A549 (cell line): ENCODE data around the gene CCDC102B. TPM values are rescaled to one million over a fixed set of nuclear protein-coding genes. Genes with fewer than 3 reads are reported as not detected.

Experiments used
- ATAC-seq, 2 experiments: fragments of 200-7000 bp in 1 of 2; fragments of >200 bp in 1 of 2; cut with Nextera tagmentation in 1 of 2; cut with Tn5 transposase in 1 of 2; 3 replicates each; pipeline versions ENCODE4 v1.8.0 to v1.9.1; 2018 to 2020; ENCODE audit warnings: mild to moderate bottlenecking in 1 of 2, moderate library complexity in 1 of 2
- CTCF ChIA-PET: fragments of 300-600 bp; sonication (Branson Sonifier 250); formaldehyde crosslinking; extraction: SDS; loops from one replicate; lab custom pipeline; 2021; ENCODE audit warnings: antibody characterized with exemption, inconsistent platforms; lab: Yijun Ruan, JAX
- POLR2A ChIA-PET: fragments of 350-600 bp; formaldehyde crosslinking; extraction: SDS; loops from one replicate; lab custom pipeline; 2021; ENCODE audit warnings: antibody characterized with exemption, inconsistent platforms; lab: Yijun Ruan, JAX
- DNase-seq, 2 experiments: peaks; one replicate each; pipeline versions ENCODE4 v3.0.0 to v3.0.0-alpha.2; 2011 to 2016; ENCODE audit warnings: low read depth in 1 of 2, low spot score in 1 of 2
- FAIRE-seq: peaks from 2 replicates; lab custom pipeline; 2011; peaks lifted over from hg19 to GRCh38; lab: Jason Lieb, UNC
- H3K27ac ChIP-seq, 2 experiments: fragments of >200 bp; sonication (Bioruptor Twin); formaldehyde crosslinking; 3 replicates each; pipeline ENCODE4 v1.5.1; 2016 to 2017
- H3K4me1 ChIP-seq: fragments of >200 bp; sonication (Bioruptor Twin); formaldehyde crosslinking; 3 replicates; pipeline ENCODE4 v1.6.1; 2016
- H3K4me2 ChIP-seq: fragments of >200 bp; sonication (Bioruptor Twin); formaldehyde crosslinking; 3 replicates; pipeline ENCODE4 v1.6.1; 2016
- H3K4me3 ChIP-seq: fragments of >200 bp; sonication (Bioruptor Twin); formaldehyde crosslinking; 3 replicates; pipeline ENCODE4 v1.5.1; 2016
- H3K9me3 ChIP-seq: fragments of >200 bp; sonication (Bioruptor Twin); formaldehyde crosslinking; 3 replicates; pipeline ENCODE4 v1.6.1; 2016
- ATOH8 ChIP-seq: fragments of 250-450 bp; sonication (Bioruptor Pico); IDR thresholded peaks from 2 replicates; pipeline ENCODE4 v1.5.0; 2020; ENCODE audit warnings: low read depth, mild to moderate bottlenecking, moderate library complexity
- CBX2 ChIP-seq: fragments of 200-600 bp; sonication (generic); IDR thresholded peaks from 2 replicates; pipeline ENCODE4 v1.6.1; 2016; ENCODE audit warnings: low read depth, mild to moderate bottlenecking, borderline replicate concordance
- CBX8 ChIP-seq: fragments of 200-600 bp; sonication (generic); IDR thresholded peaks from 2 replicates; pipeline ENCODE4 v1.6.1; 2016
- CEBPB ChIP-seq, 2 experiments: fragments of >200 bp in 1 of 2; sonication (Bioruptor Twin) in 1 of 2; formaldehyde crosslinking in 1 of 2; IDR thresholded peaks; 2 replicates each; pipeline ENCODE4 v1.6.1; 2012 to 2016
- CHD2 ChIP-seq: fragments of 150-350 bp; IDR thresholded peaks from 2 replicates; pipeline ENCODE4 v1.6.1; 2014; ENCODE audit warnings: low read length; ENCODE audit not compliant: partially characterized antibody
- CHD4 ChIP-seq: fragments of 200-600 bp; sonication (generic); IDR thresholded peaks from 2 replicates; pipeline ENCODE4 v1.6.1; 2016; ENCODE audit warnings: antibody characterized with exemption, mild to moderate bottlenecking, borderline replicate concordance
- EHF ChIP-seq: fragments of 250-450 bp; sonication (Bioruptor Pico); IDR thresholded peaks from 2 replicates; pipeline ENCODE4 v1.5.0; 2020; ENCODE audit warnings: mild to moderate bottlenecking
- EHMT2 ChIP-seq: fragments of 200-600 bp; sonication (generic); IDR thresholded peaks from 2 replicates; pipeline ENCODE4 v1.6.1; 2016; ENCODE audit warnings: antibody characterized with exemption, low read depth, mild to moderate bottlenecking, moderate library complexity
- ESRRA ChIP-seq: fragments of 150-350 bp; IDR thresholded peaks from 2 replicates; pipeline ENCODE4 v1.6.1; 2014; ENCODE audit warnings: mild to moderate bottlenecking, low read length, borderline replicate concordance
- FOSB ChIP-seq: fragments of 250-450 bp; sonication (Bioruptor Pico); IDR thresholded peaks from 2 replicates; pipeline ENCODE4 v1.5.0; 2020; ENCODE audit warnings: mild to moderate bottlenecking, moderate library complexity
- GATA3 ChIP-seq: IDR thresholded peaks from 2 replicates; pipeline ENCODE4 v1.6.1; 2012; ENCODE audit warnings: borderline replicate concordance
- HDAC2 ChIP-seq: fragments of 200-600 bp; sonication (generic); IDR thresholded peaks from 2 replicates; pipeline ENCODE4 v1.6.1; 2016
- HEYL ChIP-seq: fragments of 250-450 bp; sonication (Bioruptor Pico); IDR thresholded peaks from 2 replicates; pipeline ENCODE4 v1.8.0; 2021; ENCODE audit warnings: mild to moderate bottlenecking, moderate library complexity
- HOXA7 ChIP-seq: fragments of 250-450 bp; sonication (Bioruptor Pico); IDR thresholded peaks from 2 replicates; pipeline ENCODE4 v1.5.0; 2020; ENCODE audit warnings: mild to moderate bottlenecking, moderate library complexity
- HOXB5 ChIP-seq: fragments of 250-450 bp; sonication (Bioruptor Pico); IDR thresholded peaks from 2 replicates; pipeline ENCODE4 v1.5.0; 2020; ENCODE audit warnings: mild to moderate bottlenecking, moderate library complexity
- JUNB ChIP-seq: fragments of >200 bp; sonication (Bioruptor Twin); formaldehyde crosslinking; IDR thresholded peaks from 2 replicates; pipeline ENCODE4 v1.6.1; 2016
- KDM1A ChIP-seq: fragments of 200-600 bp; sonication (generic); IDR thresholded peaks from 2 replicates; pipeline ENCODE4 v1.6.1; 2016; ENCODE audit warnings: low read depth, mild to moderate bottlenecking
- MAFK ChIP-seq: fragments of 450-650 bp; IDR thresholded peaks from 2 replicates; pipeline ENCODE4 v1.6.1; 2014; ENCODE audit not compliant: partially characterized antibody
- MAZ ChIP-seq: fragments of 150-350 bp; IDR thresholded peaks from 2 replicates; pipeline ENCODE4 v1.6.1; 2014; ENCODE audit warnings: antibody characterized with exemption, low read depth, low read length, borderline replicate concordance
- MYC ChIP-seq: IDR thresholded peaks from 2 replicates; pipeline ENCODE4 v1.6.1; 2012; ENCODE audit warnings: mild to moderate bottlenecking, inconsistent platforms, low read length, improper control_type of control experiment, borderline replicate concordance
- NR3C1 ChIP-seq: fragments of >200 bp; sonication (Bioruptor Twin); formaldehyde crosslinking; IDR thresholded peaks from 3 replicates; pipeline ENCODE4 v1.6.1; 2017
- PBX3 ChIP-seq: IDR thresholded peaks from 2 replicates; pipeline ENCODE4 v1.6.1; 2012
- POLR2A ChIP-seq: IDR thresholded peaks from 2 replicates; pipeline ENCODE4 v1.6.1; 2012; ENCODE audit warnings: mild to moderate bottlenecking, low read length
- POLR2AphosphoS2 ChIP-seq: conservative IDR thresholded peaks from 2 replicates; pipeline ENCODE4 v1.6.1; 2012; ENCODE audit warnings: low read length, improper control_type of control experiment, inconsistent platforms
- RARB ChIP-seq: fragments of 250-450 bp; sonication (Bioruptor Pico); IDR thresholded peaks from 2 replicates; pipeline ENCODE4 v1.8.0; 2021; ENCODE audit warnings: mild to moderate bottlenecking, moderate library complexity
- RCOR1 ChIP-seq: fragments of 150-350 bp; IDR thresholded peaks from 2 replicates; pipeline ENCODE4 v1.6.1; 2014; ENCODE audit warnings: antibody characterized with exemption, low read length, low read depth
- RFX5 ChIP-seq: fragments of 450-650 bp; IDR thresholded peaks from 2 replicates; pipeline ENCODE4 v1.7.1; 2014; ENCODE audit warnings: antibody characterized with exemption, mild to moderate bottlenecking, moderate library complexity
- SMC3 ChIP-seq: fragments of >200 bp; sonication (Bioruptor Twin); formaldehyde crosslinking; IDR thresholded peaks from 3 replicates; pipeline ENCODE4 v1.6.1; 2018; ENCODE audit warnings: inconsistent platforms
- SREBF2 ChIP-seq: fragments of 450-650 bp; IDR thresholded peaks from 2 replicates; pipeline ENCODE4 v1.6.1; 2014; ENCODE audit warnings: mild to moderate bottlenecking, moderate library complexity
- ZFP36 ChIP-seq: fragments of 450-650 bp; IDR thresholded peaks from 2 replicates; pipeline ENCODE4 v1.6.1; 2014; ENCODE audit warnings: borderline replicate concordance; ENCODE audit not compliant: partially characterized antibody
- ZSCAN20 ChIP-seq: fragments of 250-450 bp; sonication (Bioruptor Pico); IDR thresholded peaks from 2 replicates; pipeline ENCODE4 v1.8.0; 2022; ENCODE audit warnings: mild to moderate bottlenecking, moderate library complexity
- WGBS: methylation state at CpG from one replicate; pipeline ENCODE4 v1.1.6; 2017; ENCODE audit errors: missing lambda C conversion rate; 5-methylcytosine and 5-hydroxymethylcytosine counted together
- polyA plus RNA-seq, 4 experiments: library from polyadenylated mRNA; depleted of rRNA in 3 of 4; stranded (reverse); fragments of >200 nt; fragmentation: RNase III in 1 of 4; extraction: RNeasy Plus Mini Kit Qiagen cat#74134 plus additional on column Dnase treatment in 1 of 4; gene quantifications; 2 replicates in 3 of 4; 3 replicates in 1 of 4; pipeline ENCODE4 v1.2.3, GENCODE V29; 2011 to 2017
- TF ChIP-seq, protein P1 (sequence below): fragments of 450-650 bp; IDR thresholded peaks from 2 replicates; pipeline ENCODE4 v1.6.1; 2014; ENCODE audit warnings: antibody characterized with exemption
- TF ChIP-seq, protein P2 (sequence below): fragments of >200 bp; sonication (Bioruptor Twin); formaldehyde crosslinking; IDR thresholded peaks from 3 replicates; pipeline ENCODE4 v1.6.1; 2016

Gene CCDC102B
- polyA plus RNA-seq, 2 of the 4 experiments (the other 2 are of a cell fraction): 1.2 to 1.6 TPM

GRCh38 chr18:68965817-68966216 is 167.9 kb downstream of the CCDC102B start:
- FAIRE-seq: no peak
- CTCF ChIA-PET: no interaction called here
- no peaks in the 10 kb centered on the region for H3K4me1 ChIP-seq

GRCh38 chr18:68969027-68969426 is 171.1 kb downstream of the CCDC102B start:
- CTCF ChIA-PET: no interaction called here
- TF ChIP-seq, protein P1, sequence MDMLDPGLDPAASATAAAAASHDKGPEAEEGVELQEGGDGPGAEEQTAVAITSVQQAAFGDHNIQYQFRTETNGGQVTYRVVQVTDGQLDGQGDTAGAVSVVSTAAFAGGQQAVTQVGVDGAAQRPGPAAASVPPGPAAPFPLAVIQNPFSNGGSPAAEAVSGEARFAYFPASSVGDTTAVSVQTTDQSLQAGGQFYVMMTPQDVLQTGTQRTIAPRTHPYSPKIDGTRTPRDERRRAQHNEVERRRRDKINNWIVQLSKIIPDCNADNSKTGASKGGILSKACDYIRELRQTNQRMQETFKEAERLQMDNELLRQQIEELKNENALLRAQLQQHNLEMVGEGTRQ: no peak
- TF ChIP-seq HOXB5 (CRISPR knock-in tag) (no peak), ATOH8 (CRISPR knock-in tag) (no peak), ZFP36 (no peak), HOXA7 (CRISPR knock-in tag) (no peak), NR3C1 (no peak), RFX5 (no peak), EHMT2 (no peak), RCOR1 (no peak), MAZ (no peak), ESRRA (no peak), HEYL (no peak), MYC (no peak), CBX2 (no peak), SREBF2 (no peak), CHD2 (no peak)
- FAIRE-seq (no peak), DNase-seq (no peak), ATAC-seq (no peak)
- H3K9me3 ChIP-seq: no peaks in the 10 kb centered on the region
- POLR2A ChIA-PET: no interaction called here
- no peaks in the 10 kb centered on the region for H3K4me1 ChIP-seq
- H3K4me2 ChIP-seq: no peak overlapping the region
- WGBS: 36% methylated on average over 5 of the region's 5 CpGs
- no peak overlapping the region for H3K4me3 ChIP-seq
- no peak overlapping the region for H3K27ac ChIP-seq

More at GRCh38 chr18:68965817-68966216, 167.9 kb downstream of the CCDC102B start:
- Histone ChIP-seq H3K27ac (no peak overlapping the region), H3K9me3 (no peaks in the 10 kb centered on the region), H3K4me2 (no peak overlapping the region), H3K4me3 (no peak overlapping the region)
- TF ChIP-seq POLR2A: no peak
- TF ChIP-seq CHD4: no peak
- TF ChIP-seq ATOH8 (CRISPR knock-in tag): no peak
- no peak for TF ChIP-seq JUNB
- TF ChIP-seq HOXB5 (CRISPR knock-in tag): no peak
- TF ChIP-seq HDAC2: no peak
- DNase-seq (no peak), ATAC-seq (no peak)
- WGBS: 5% methylated on average over 3 of the region's 3 CpGs
- POLR2A ChIA-PET: no interaction called here

DNA sequence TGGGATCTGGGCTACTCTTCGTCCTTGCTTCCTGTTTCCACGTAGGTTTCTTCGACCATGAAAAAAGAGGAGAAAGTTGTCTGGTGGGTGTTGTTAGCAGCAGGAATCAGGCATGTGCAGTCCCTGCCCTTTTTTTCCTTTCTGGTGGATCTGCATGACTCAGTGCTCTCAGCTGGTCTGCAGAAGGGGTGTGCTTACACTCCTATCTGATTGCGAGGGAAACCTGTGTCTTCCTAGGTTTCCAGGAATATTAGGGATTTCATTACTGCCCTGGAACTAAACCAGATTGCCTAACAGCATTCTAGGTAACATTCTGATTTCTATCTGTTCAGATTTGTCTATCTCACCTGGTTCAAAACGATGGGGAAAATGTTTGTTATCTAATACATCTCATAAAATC is 174.3 kb downstream of the CCDC102B start:
- ATAC-seq: no peak
- no peak for DNase-seq
- 6% methylated on average over 5 of the region's 5 CpGs for WGBS
- no peaks in the 10 kb centered on the region for H3K4me1 ChIP-seq
- no peak overlapping the region for H3K4me2 ChIP-seq
- ChIA-PET CTCF (no interaction called here), POLR2A (no interaction called here)
- FAIRE-seq: no peak
- no peak overlapping the region for H3K27ac ChIP-seq
- no peak overlapping the region for H3K4me3 ChIP-seq
- TF ChIP-seq JUNB (no peak), SREBF2 (no peak), PBX3 (no peak), FOSB (CRISPR knock-in tag) (no peak), CEBPB (IDR thresholded peaks at IDR 0.05) (no peak), RCOR1 (no peak), MAFK (no peak), NR3C1 (no peak), ZSCAN20 (no peak), EHF (no peak), RARB (CRISPR knock-in tag) (no peak), POLR2AphosphoS2 (no peak), CBX8 (no peak), GATA3 (no peak), MYC (no peak), HDAC2 (no peak), SMC3 (no peak), KDM1A (no peak)
- TF ChIP-seq, protein P2, sequence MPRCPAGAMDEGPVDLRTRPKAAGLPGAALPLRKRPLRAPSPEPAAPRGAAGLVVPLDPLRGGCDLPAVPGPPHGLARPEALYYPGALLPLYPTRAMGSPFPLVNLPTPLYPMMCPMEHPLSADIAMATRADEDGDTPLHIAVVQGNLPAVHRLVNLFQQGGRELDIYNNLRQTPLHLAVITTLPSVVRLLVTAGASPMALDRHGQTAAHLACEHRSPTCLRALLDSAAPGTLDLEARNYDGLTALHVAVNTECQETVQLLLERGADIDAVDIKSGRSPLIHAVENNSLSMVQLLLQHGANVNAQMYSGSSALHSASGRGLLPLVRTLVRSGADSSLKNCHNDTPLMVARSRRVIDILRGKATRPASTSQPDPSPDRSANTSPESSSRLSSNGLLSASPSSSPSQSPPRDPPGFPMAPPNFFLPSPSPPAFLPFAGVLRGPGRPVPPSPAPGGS: no peak
- H3K9me3 ChIP-seq: no peaks in the 10 kb centered on the region
